GM12878 (cell line): ENCODE results near the gene CREB3. TPM values are rescaled to one million over a fixed set of nuclear protein-coding genes. Genes with fewer than 3 reads are reported as not detected.

Source experiments
- ATAC-seq: fragments of 200-7000 bp; cut with Tn5 transposase; 3 replicates; pipeline ENCODE4 v1.9.1; 2020; ENCODE audit warnings: mild to moderate bottlenecking, moderate library complexity
- BruUV-seq: library from RNA; stranded (reverse); fragments of 400-500 nt; replicated peaks from 2 replicates; lab custom pipeline; 2021; lab: Mats Ljungman, UMichigan
- CTCF ChIA-PET: fragments of 300-600 bp; sonication (Branson Sonifier 250); formaldehyde crosslinking; extraction: SDS; loops from one replicate; lab custom pipeline; 2021; ENCODE audit warnings: inconsistent platforms; lab: Yijun Ruan, JAX
- POLR2A ChIA-PET: fragments of 350-600 bp; formaldehyde crosslinking; extraction: SDS; loops from one replicate; lab custom pipeline; 2021; ENCODE audit warnings: inconsistent platforms; lab: Charles Lee
- RAD21 ChIA-PET: fragments of 300-600 bp; sonication (Branson Sonifier 250); formaldehyde crosslinking; loops from one replicate; lab custom pipeline; 2023; ENCODE audit warnings: antibody characterized with exemption; ENCODE audit not compliant: unreplicated experiment; lab: Charles Lee
- SMC1A ChIA-PET: fragments of 300-600 bp; sonication (Branson Sonifier 250); formaldehyde crosslinking; loops from one replicate; lab custom pipeline; 2023; ENCODE audit not compliant: unreplicated experiment, uncharacterized antibody; lab: Charles Lee
- DNase-seq: peaks from one replicate; pipeline ENCODE4 v3.0.0-alpha.2; 2011; ENCODE audit warnings: low read depth, low spot score
- FAIRE-seq: peaks from 3 replicates; lab custom pipeline; 2011; peaks lifted over from hg19 to GRCh38; lab: Jason Lieb, UNC
- H2AFZ ChIP-seq: 2 replicates; pipeline ENCODE4 v1.6.0; 2011; ENCODE audit warnings: low read depth, low read length, control low read depth; ENCODE audit not compliant: control insufficient read depth
- H3K27ac ChIP-seq: 2 replicates; pipeline ENCODE4 v1.5.1; 2011; ENCODE audit warnings: control low read depth; ENCODE audit not compliant: control insufficient read depth, insufficient read depth
- H3K27me3 ChIP-seq, 2 experiments: replicated peaks in 1 of 2; 2 replicates each; pipeline versions ENCODE4 v1.6.0 to v1.6.1; 2011; ENCODE audit warnings: low read length in 1 of 2; ENCODE audit not compliant: control insufficient read depth in 2 of 2, insufficient read depth in 2 of 2
- H3K36me3 ChIP-seq, 2 experiments: 2 replicates each; pipeline ENCODE4 v1.5.1; 2011; ENCODE audit warnings: low read length in 1 of 2; ENCODE audit not compliant: control insufficient read depth in 2 of 2, insufficient read depth in 2 of 2
- H3K4me1 ChIP-seq: 2 replicates; pipeline ENCODE4 v1.6.1; 2011; ENCODE audit warnings: mild to moderate bottlenecking, low read length, moderate library complexity, mixed read lengths; ENCODE audit not compliant: control insufficient read depth, insufficient read depth
- H3K4me2 ChIP-seq: 2 replicates; pipeline ENCODE4 v1.6.0; 2011; ENCODE audit warnings: control low read depth; ENCODE audit not compliant: control insufficient read depth, insufficient read depth
- H3K4me3 ChIP-seq: fragments of 200-600 bp; sonication (generic); 2 replicates; pipeline ENCODE4 v1.5.1; 2016
- H3K79me2 ChIP-seq: 2 replicates; pipeline ENCODE4 v1.6.0; 2011; ENCODE audit warnings: low read length; ENCODE audit not compliant: control insufficient read depth, insufficient read depth
- H3K9ac ChIP-seq: 2 replicates; pipeline ENCODE4 v1.8.0; 2011; ENCODE audit warnings: low read length, control low read depth, mixed read lengths; ENCODE audit not compliant: control insufficient read depth, insufficient read depth
- H3K9me3 ChIP-seq: replicated peaks from 3 replicates; pipeline ENCODE4 v1.5.1; 2011; ENCODE audit warnings: mild to moderate bottlenecking, low read length; ENCODE audit not compliant: control insufficient read depth, insufficient read depth
- H4K20me1 ChIP-seq: 2 replicates; pipeline ENCODE4 v1.6.0; 2011; ENCODE audit not compliant: control insufficient read depth, insufficient read depth
- CBX5 ChIP-seq: sonication (generic); IDR thresholded peaks from 2 replicates; pipeline ENCODE4 v1.6.1; 2016; ENCODE audit warnings: low read depth, moderate library complexity, mild to moderate bottlenecking, inconsistent platforms
- EP300 ChIP-seq, 2 experiments: fragments of 150-350 bp in 1 of 2; IDR thresholded peaks; 2 replicates each; pipeline ENCODE4 v1.6.1; 2011 to 2012; ENCODE audit warnings: low read depth in 2 of 2, low read length in 2 of 2, borderline replicate concordance in 1 of 2, improper control_type of control experiment in 1 of 2, inconsistent platforms in 1 of 2; ENCODE audit not compliant: control insufficient read depth in 1 of 2
- MTA2 ChIP-seq: fragments of 450-650 bp; IDR thresholded peaks from 2 replicates; pipeline ENCODE4 v1.6.1; 2016; ENCODE audit warnings: low read depth, mild to moderate bottlenecking, moderate library complexity
- PKNOX1 ChIP-seq: fragments of 450-650 bp; IDR thresholded peaks from 2 replicates; pipeline ENCODE4 v1.6.1; 2016; ENCODE audit warnings: mild to moderate bottlenecking
- POLR2A ChIP-seq: IDR thresholded peaks from 2 replicates; pipeline ENCODE4 v1.6.1; 2011; ENCODE audit warnings: low read depth, mild to moderate bottlenecking, low read length
- SP1 ChIP-seq: IDR thresholded peaks from one replicate; pipeline ENCODE4 v1.6.1; 2011; ENCODE audit warnings: low read depth, low read length
- SRF ChIP-seq, 2 experiments: IDR thresholded peaks; 2 replicates each; pipeline ENCODE4 v1.6.1; 2011; ENCODE audit warnings: low read depth in 2 of 2, low read length in 2 of 2, mild to moderate bottlenecking in 1 of 2, moderate library complexity in 1 of 2
- TCF12 ChIP-seq: IDR thresholded peaks from 2 replicates; pipeline ENCODE4 v1.6.1; 2011; ENCODE audit warnings: low read depth, mild to moderate bottlenecking, low read length
- ZNF274 ChIP-seq: IDR thresholded peaks from one replicate; pipeline ENCODE4 v1.8.0; 2011; ENCODE audit not compliant: insufficient read length, insufficient read depth
- WGBS: methylation state at CpG from one replicate; pipeline ENCODE4 v1.1.6; 2016; ENCODE audit warnings: low lambda C conversion rate; ENCODE audit not compliant: insufficient replicate concordance, insufficient coverage; ENCODE audit errors: missing lambda C conversion rate; 5-methylcytosine and 5-hydroxymethylcytosine counted together
- in situ Hi-C: fragments of 300-500 bp; cut with MboI; formaldehyde crosslinking; loops from 9 replicates; pipeline ENCODE4 v1.14.3; 2018; ENCODE audit warnings: mixed read lengths
- intact Hi-C: fragments of 100-400 bp; cut with micrococcal nuclease; formaldehyde crosslinking; loops from one replicate; pipeline ENCODE4 v1.14.2; 2022; ENCODE audit not compliant: unreplicated experiment
- polyA plus RNA-seq, 11 experiments: library from polyadenylated mRNA; depleted of rRNA in 4 of 11; unstranded in 6 of 11; stranded (reverse) in 5 of 11; fragments of >200 nt; fragmentation: Nextera tagmentation in 4 of 11; fragmentation: Illumina TruSeq in 1 of 11; extraction: Ambion mirVana in 4 of 11; extraction: Trizol in 1 of 11; gene quantifications; 1 replicate in 1 of 11; 2 replicates in 10 of 11; pipeline versions ENCODE4 v1.2.1 to v1.2.3, GENCODE V29; 2011 to 2016; ENCODE audit warnings: inconsistent platforms in 2 of 11, missing spikeins in 2 of 11, low read depth in 1 of 11
- total RNA-seq, 4 experiments: library from RNA; depleted of rRNA in 3 of 4; stranded (reverse); fragments of >200 nt in 3 of 4; fragmentation: Illumina TruSeq in 1 of 4; extraction: Trizol in 1 of 4; gene quantifications; 2 replicates each; pipeline versions ENCODE4 v1.2.1 to v1.2.3, GENCODE V29; 2013 to 2021

The CREB3 gene
- total and polyA plus RNA-seq, 10 of the 15 experiments (the other 5 are each of a cell fraction or from before 2014, with no cell fraction given): 9.8 to 38.9 (median 19.8) TPM

- DNase-seq (no peak), ATAC-seq (no peak), FAIRE-seq (no peak)
- SMC1A ChIA-PET: interaction anchor here (1.7 kb wide), 1 partner anchor 79 kb away, joined by 3 read pairs; no protein-coding TSS in a partner anchor
- Histone ChIP-seq H2AFZ (no peak overlapping the region), H3K9ac (no peak overlapping the region), H3K9me3 (no peaks in the 10 kb centered on the region), H3K4me2 (no peak overlapping the region), H3K4me3 (no peak overlapping the region), H3K4me1 (no peaks in the 10 kb centered on the region; the same call in 1 of the 2 replicates), H3K27me3 (no peaks in the 10 kb centered on the region), H3K27ac (no peak overlapping the region), H4K20me1 (no peaks in the 10 kb centered on the region), H3K36me3 (peaks cover 36 to 55% of the 10 kb centered on the region in 2 experiments), H3K79me2 (peaks cover 6% of the 10 kb centered on the region)
- 96% methylated on average over 6 of the region's 6 CpGs for WGBS
- in situ Hi-C loops (no loop called here), intact Hi-C loops (no loop called here)
- no TSS peak for BruUV-seq
- RAD21 ChIA-PET: no interaction called here
- TF ChIP-seq POLR2A (peak; percentile 30; the same call in 1 of the 2 replicates), EP300 (IDR thresholded peaks at IDR 0.05; ENCODE audit: borderline replicate concordance in 1 of 2, control insufficient read depth in 1 of 2, low read depth in 2 of 2, low read length in 2 of 2) (no peak)
- CTCF ChIA-PET: no interaction called here
- POLR2A ChIA-PET: interaction anchor here (1.1 to 2.3 kb wide), 3 partner anchors 8 to 13 kb away, joined by 3 to 8 read pairs (median 4); partner anchors contain the start of genes CREB3 and TLN1
Measured at GRCh38 chr9:35740243-35740642, 7.8 kb downstream of the CREB3 start.

- BruUV-seq: no TSS peak
- in situ Hi-C loops (no loop called here), intact Hi-C loops (no loop called here)
- Histone ChIP-seq H3K27ac (no peak overlapping the region), H2AFZ (no peak overlapping the region), H3K27me3 (no peaks in the 10 kb centered on the region), H3K4me1 (no peaks in the 10 kb centered on the region; the same call in 1 of the 2 replicates), H3K79me2 (peaks cover 21% of the 10 kb centered on the region), H3K9ac (no peak overlapping the region), H3K9me3 (no peaks in the 10 kb centered on the region), H3K4me3 (no peak overlapping the region), H4K20me1 (no peaks in the 10 kb centered on the region), H3K36me3 (peaks cover 34 to 48% of the 10 kb centered on the region in 2 experiments), H3K4me2 (no peak overlapping the region)
- RAD21 ChIA-PET: interaction anchor here (0.9 kb wide), 1 partner anchor 141 kb away, joined by 5 read pairs; no protein-coding TSS in a partner anchor
- CTCF ChIA-PET: interaction anchor here (0.6 to 9.5 kb wide), 2 partner anchors 12 to 520 kb away, joined by 4 to 147 read pairs; partner anchors contain the start of genes CREB3 and TLN1
- ATAC-seq: no peak
- SMC1A ChIA-PET: interaction anchor here (0.6 to 1.7 kb wide), 3 partner anchors 80 to 141 kb away, joined by 3 read pairs; no protein-coding TSS in a partner anchor
- no peak for FAIRE-seq
- no peak for DNase-seq
- POLR2A ChIA-PET: interaction anchor here (0.7 to 2.3 kb wide), 2 partner anchors 9 to 30 kb away, joined by 4 to 8 read pairs; partner anchors contain the start of genes CREB3 and TLN1
- TF ChIP-seq PKNOX1 (no peak), CBX5 (no peak), ZNF274 (no peak), SP1 (no peak), MTA2 (no peak), SRF (IDR thresholded peaks at IDR 0.05; ENCODE audit: low read depth in 2 of 2, low read length in 2 of 2) (no peak), TCF12 (no peak)
- WGBS: 91% methylated on average over 5 of the region's 7 CpGs
Measured at GRCh38 chr9:35741740-35742139, 9.3 kb downstream of the CREB3 start.
